T-helper 2 cell (primary cell): ENCODE data around the gene GYPC.
"Not testable (repeated sequence)": the region's sequence is repeated elsewhere in the genome, so short reads cannot be mapped to it uniquely, and the experiment has no call there.

Source experiments
- DNase-seq, 5 experiments: peaks; one replicate each; pipeline versions ENCODE4 v3.0.0 to v3.0.0-alpha.2; 2012 to 2022
- total RNA-seq, 2 donors: gene quantifications; one replicate each; lab custom pipeline; 2026; lab: John Stamatoyannopoulos, UW

GYPC gene, protein sequence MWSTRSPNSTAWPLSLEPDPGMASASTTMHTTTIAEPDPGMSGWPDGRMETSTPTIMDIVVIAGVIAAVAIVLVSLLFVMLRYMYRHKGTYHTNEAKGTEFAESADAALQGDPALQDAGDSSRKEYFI
- 72.1 to 81.4 reads per million in 2 donors for total RNA-seq

DNA sequence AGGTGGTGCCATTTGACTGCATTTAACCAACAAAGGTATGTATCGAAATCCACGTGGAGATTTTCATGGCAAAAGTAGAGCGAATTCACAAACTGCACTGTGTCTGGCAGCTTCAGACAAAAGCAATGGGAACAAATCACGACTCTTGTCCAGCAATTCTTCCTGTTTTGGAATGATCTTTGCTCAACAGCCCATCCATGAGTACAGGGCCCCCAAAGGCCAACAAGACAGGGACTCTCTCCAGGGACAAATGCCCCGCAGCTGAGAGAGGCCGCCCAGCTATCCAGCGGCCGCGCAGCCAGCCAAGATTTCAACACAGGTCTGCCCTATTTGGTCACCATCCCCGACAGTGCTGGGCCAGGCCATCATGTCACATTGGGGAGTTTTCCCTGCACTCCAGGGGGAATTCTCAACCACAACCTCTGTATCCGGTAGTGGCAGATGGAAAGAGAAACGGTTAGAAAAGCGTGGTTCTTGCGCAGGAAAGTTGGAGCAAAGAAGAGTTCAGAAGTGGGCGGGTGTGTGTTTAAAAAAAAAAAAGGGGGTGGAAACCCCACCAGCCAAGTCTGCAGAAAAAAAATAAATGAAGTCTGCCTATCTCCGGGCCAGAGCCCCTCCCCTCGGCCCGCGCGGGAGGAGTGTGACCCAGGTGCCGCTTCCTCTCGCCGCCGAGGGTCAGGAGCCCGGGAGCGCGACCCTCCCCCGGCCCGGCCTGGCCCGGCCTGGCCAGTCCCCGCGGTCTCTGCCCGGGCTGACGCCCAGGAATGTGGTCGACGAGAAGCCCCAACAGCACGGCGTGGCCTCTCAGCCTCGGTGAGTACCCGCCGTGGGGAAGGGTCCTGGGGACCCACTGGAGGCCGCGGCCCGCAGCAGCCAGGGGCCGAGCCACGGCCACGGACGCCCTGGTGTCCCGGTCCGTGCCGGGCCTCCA is at the start of gene GYPC:
Gene GYPC, plus strand, starts transcription at position 659 of the 931 bp plus-strand sequence. Its CDS starts 106 bp downstream, at position 765.
- peak in 3 of 5 experiments; percentile 30 to 70 (median 55) for DNase-seq

GRCh38 chr2:126614524-126615227 is 41.3 kb upstream of the GYPC start:
- no peak for DNase-seq

GRCh38 chr2:126616606-126617069 is 39.3 kb upstream of the GYPC start:
- DNase-seq, result no peak

GRCh38 chr2:126620302-126620701 is 35.7 kb upstream of the GYPC start:
- DNase-seq, result no peak

GRCh38 chr2:126623000-126623399 is 33.0 kb upstream of the GYPC start:
- no peak for DNase-seq

- DNase-seq, result no peak
Observed at GRCh38 chr2:126627643-126628042, 28.3 kb upstream of the GYPC start.

DNA sequence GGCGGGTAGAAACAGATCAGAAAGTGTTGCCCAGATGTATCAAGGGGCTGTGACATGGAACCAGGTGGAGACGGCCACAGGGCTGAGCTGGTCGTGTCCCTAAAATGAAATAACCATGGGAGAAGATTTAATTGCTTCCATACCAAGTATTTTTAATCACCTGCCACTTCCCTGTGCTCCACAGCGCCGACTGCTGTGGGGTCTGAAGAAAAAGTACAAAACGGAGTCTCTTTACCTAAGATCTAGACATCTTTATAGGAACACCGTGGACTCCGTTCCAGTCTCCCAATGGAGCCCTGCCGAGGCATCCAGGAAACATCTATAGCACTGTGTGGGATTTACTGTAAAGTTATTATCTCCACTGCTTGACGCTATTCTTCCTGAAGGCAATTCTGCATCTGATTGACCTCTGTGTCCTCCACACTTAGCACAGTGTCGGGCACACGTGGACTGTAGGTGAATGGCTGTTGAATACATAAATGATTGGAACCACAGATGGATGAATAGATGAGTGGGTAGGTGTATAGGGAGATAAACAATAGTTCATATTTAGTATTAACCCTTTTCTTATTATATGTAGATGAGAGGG is 21.6 kb upstream of the GYPC start:
- peak in 1 of 5 experiments; percentile 35 for DNase-seq

- DNase-seq, result no peak
Observed at GRCh38 chr2:126635281-126635680, 20.7 kb upstream of the GYPC start.

DNA sequence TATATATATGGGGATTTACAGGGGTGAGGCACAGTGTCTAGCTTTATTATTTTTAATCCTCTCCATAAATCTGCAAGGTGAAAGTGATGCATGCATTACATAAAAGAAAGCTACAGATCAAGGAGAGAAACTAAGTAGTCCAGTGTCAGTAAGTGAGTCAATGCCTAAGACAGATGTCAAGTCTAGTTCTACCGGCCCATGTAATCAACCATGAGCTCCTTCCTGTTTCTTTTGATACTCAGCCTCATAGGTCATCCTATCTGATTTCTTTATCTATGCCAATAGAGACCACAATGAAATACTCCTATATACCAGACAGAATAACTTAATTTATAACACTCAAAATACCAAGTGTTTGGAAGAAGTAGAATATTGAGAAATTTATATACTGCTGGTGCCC is 20.2 kb upstream of the GYPC start:
- no peak for DNase-seq

- no peak for DNase-seq
Observed at GRCh38 chr2:126637386-126637785, 18.6 kb upstream of the GYPC start.

DNA sequence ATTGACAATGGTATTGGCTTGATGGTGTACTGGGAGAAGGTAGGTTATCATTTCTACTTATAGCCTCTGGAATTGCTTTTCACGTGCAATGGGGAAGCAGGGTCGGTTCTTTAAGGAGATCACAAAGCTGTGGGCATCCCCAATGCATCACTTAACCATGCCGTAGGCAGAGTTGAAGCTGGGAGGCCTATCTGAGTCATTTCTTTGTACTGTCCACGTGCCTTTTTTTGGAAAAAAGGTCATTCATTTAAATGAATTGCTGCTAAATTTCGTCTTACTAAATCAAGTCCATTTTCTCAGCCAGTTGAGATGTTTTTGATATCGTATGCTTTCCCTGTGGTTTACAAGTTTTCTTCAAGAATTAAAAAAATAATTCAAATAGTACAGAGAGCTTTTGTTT is 17.2 kb upstream of the GYPC start:
- no peak for DNase-seq

DNA sequence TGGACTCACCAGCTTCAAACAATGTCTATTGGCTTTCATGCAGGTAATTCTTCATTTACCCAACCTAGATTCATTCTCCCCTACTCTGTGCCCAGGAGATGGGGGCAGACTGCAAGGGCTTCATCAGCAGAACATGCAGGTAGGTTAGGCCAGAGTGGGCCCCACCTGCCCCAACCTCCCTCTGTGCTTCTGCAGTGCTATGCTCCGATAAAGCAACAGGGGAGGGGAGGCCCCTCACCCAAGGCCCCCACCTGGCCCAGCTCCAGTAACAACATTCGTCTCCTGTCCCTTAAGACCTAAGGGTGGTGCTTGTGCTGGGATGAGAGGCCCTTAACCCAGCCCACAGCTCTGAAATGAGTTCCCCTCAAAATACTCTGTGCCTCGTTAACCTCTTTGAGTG is 16.7 kb upstream of the GYPC start:
- DNase-seq, result no peak

- not testable (repeated sequence) for DNase-seq
Observed at GRCh38 chr2:126641294-126641693, 14.7 kb upstream of the GYPC start.

GRCh38 chr2:126642031-126642430 is 13.9 kb upstream of the GYPC start:
- no peak for DNase-seq

- no peak for DNase-seq
Observed at GRCh38 chr2:126643431-126643830, 12.5 kb upstream of the GYPC start.

GRCh38 chr2:126643972-126644371 is 12.0 kb upstream of the GYPC start:
- no peak for DNase-seq

- DNase-seq, result no peak
Observed at GRCh38 chr2:126644630-126645191, 11.2 kb upstream of the GYPC start.

DNA sequence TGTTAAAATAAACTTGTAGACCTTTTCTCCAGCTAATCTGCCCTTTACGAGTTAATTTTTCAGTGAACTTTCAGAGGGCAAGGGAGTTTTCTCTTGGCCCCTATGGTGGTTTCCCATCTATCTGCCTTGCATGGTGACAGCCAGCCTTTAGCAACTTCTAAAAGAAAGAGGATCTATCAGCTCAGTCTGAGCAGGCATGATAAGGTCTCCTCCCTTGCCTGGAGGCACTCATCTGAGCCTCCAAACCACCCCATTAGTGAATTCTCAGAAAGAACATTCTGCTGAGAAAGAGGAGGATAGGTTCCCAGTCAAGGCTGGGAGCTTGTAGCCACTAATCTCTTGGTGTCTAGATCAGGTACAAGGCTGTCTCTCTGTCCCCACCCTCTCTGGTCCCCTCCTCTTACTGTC is 10.7 kb upstream of the GYPC start:
- no peak for DNase-seq

DNA sequence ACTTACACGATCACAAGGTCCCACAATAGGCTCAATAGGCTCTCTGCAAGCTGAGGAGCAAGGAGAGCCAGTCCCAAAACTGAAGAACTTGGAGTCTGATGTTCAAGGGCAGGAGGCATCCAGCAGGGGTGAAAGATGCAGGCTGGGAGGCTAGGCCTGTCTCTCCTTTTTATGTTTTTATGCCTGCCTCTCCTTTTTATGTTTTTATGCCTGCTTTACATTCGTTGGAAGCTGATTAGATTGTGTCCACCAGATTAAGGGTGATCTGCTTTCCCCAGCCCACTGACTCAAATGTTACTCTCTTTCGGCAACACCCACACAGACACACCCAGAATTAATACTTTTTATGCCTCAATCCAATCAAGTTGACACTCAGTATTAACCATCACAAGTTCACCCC is 9.9 kb upstream of the GYPC start:
- DNase-seq, result no peak

GRCh38 chr2:126647714-126648344 is 8.1 kb upstream of the GYPC start:
- not testable (repeated sequence) for DNase-seq

DNA sequence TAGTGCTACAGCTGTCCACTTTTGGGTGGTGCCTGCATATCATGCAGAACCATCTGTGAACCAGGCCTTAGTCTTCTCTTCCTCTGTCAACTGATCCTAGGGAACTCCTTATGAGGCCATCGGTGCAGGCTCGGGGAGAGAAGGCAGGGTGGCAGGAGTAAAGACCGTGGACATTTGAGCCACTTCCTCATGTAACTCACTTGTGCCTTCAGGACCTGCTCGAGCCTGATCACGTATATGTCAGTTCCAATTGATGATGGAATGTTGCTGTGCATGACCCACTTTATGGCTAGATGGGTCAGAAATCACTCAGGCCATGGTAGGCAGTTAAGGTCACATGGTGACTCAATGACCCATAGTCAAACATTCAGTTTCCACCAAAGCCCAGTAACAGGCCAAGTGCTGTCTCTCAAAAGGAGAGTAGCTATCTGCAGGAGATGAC is 7.6 kb upstream of the GYPC start:
- not testable (repeated sequence) for DNase-seq

- DNase-seq, result no peak
Observed at GRCh38 chr2:126649101-126649500, 6.9 kb upstream of the GYPC start.
